Measurements from ENCODE around the gene MCF2L. TPM values are rescaled to one million over a fixed set of nuclear protein-coding genes. Genes with fewer than 3 reads are reported as not detected.

Gene MCF2L
- total RNA-seq, 4 donors from 2014 or later: 10.2 to 25.4 (median 16.9) TPM

- H3K27me3 ChIP-seq: no peaks in the 10 kb centered on the region
- H3K4me1 ChIP-seq: peaks cover 10 to 45% (median 21%) of the 10 kb centered on the region in 3 donors
- DNase-seq: no peak
- no peaks in the 10 kb centered on the region for H3K9me3 ChIP-seq
- no peak overlapping the region for H3K4me3 ChIP-seq
- intact Hi-C loops (cut with DNase I): no loop called here
- TF ChIP-seq POLR2A (IDR thresholded peaks at IDR 0.05): no peak
- no peak for TF ChIP-seq CTCF (IDR thresholded peaks at IDR 0.05)
- WGBS, 2 donors: 85% methylated on average over 7 of the region's 12 CpGs; no CpG with 5 or more reads in 1 of the 2 donors
- H3K27ac ChIP-seq: no peak overlapping the region
- no peaks in the 10 kb centered on the region for H3K36me3 ChIP-seq
These were observed 41.5 kb downstream of the MCF2L start for GRCh38 chr13:113010510-113010865.

- intact Hi-C loops (cut with DNase I): no loop called here
- Histone ChIP-seq H3K4me1 (peaks cover 10 to 61% (median 30%) of the 10 kb centered on the region in 3 donors), H3K4me3 (peak overlapping the region in 1 of 4 donors; percentile 15), H3K27ac (peak overlapping the region; percentile 40 to 73 (median 70)), H3K9me3 (no peaks in the 10 kb centered on the region), H3K27me3 (no peaks in the 10 kb centered on the region), H3K36me3 (no peaks in the 10 kb centered on the region)
- 26 to 39% methylated on average over 5 to 9 of the region's 9 CpGs for WGBS, 2 donors
- TF ChIP-seq CTCF (IDR thresholded peaks at IDR 0.05) (no peak), POLR2A (IDR thresholded peaks at IDR 0.05) (no peak)
- DNase-seq: no peak
These were observed 44.3 kb downstream of the MCF2L start for GRCh38 chr13:113013303-113013702.

GRCh38 chr13:113013878-113014751 is 45.1 kb downstream of the MCF2L start:
- intact Hi-C loops (cut with DNase I): no loop called here
- 41 to 55% methylated on average over 13 to 17 of the region's 25 CpGs for WGBS, 2 donors
- peak overlapping the region; percentile 40 to 73 (median 70) for H3K27ac ChIP-seq
- peaks cover 10 to 68% (median 32%) of the 10 kb centered on the region in 3 donors for H3K4me1 ChIP-seq
- H3K36me3 ChIP-seq: no peaks in the 10 kb centered on the region
- no peaks in the 10 kb centered on the region for H3K9me3 ChIP-seq
- H3K4me3 ChIP-seq: peak overlapping the region in 2 of 4 donors; percentile 9 to 40
- TF ChIP-seq POLR2A (IDR thresholded peaks at IDR 0.05): no peak
- no peak for TF ChIP-seq CTCF (IDR thresholded peaks at IDR 0.05)
- no peaks in the 10 kb centered on the region for H3K27me3 ChIP-seq
- no peak for DNase-seq

DNA sequence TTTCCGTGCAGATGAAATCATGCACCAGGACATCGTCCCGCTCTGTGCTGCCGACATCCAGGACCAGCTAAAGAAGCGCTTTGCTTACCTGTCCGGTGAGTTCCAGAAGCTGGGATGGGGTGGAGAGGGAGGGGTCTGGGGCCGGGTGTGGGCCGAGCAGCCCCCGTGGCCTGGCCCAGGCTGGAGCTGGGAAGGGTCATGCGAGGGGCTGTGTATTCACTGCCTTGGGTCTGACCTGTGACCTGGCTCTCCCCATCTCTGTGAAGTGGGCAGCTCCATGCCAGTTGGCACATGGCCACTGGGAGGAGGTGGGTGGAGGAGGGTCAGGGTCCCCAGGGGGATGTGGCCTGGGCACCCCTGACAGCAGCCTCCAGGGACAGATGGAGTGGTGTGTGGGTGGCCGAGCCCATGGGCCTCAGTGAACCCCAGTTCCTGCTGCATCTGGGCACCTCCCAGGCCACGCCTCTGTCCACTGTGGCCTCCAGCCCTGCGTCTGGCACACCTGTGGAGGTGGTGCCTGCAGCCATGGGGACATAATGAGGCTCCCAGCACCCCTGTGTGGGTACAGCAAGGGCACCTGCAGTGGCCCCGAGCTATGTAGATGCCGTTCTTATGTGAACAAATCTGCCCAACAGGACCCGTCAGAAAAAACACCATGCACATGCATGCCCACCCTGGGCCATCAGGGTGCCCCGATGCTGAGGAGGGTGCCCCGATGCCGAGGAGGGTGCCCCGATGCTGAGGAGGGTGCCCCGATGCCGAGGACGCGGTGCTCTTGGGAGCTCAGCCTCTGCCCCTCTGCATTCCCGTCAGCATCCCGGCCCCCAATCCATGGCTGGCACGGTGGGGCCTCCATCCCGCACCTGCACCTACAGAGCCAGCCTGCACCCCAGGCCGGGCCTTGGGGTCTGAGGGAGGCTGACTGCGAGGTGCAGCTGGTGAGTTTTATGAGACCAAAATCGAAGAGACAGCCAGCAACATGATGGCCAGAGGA is 46.0 kb downstream of the MCF2L start:
- Histone ChIP-seq H3K4me1 (peaks cover 10 to 60% (median 32%) of the 10 kb centered on the region in 3 donors), H3K27me3 (no peaks in the 10 kb centered on the region), H3K27ac (peak overlapping the region in 2 of 4 donors; percentile 67 to 73), H3K4me3 (peak overlapping the region in 2 of 4 donors; percentile 9 to 40), H3K9me3 (no peaks in the 10 kb centered on the region), H3K36me3 (no peaks in the 10 kb centered on the region)
- WGBS, 2 donors: 82 to 87% methylated on average over 4 to 15 of the region's 31 CpGs
- intact Hi-C loops (cut with DNase I): no loop called here
- DNase-seq: no peak
- TF ChIP-seq POLR2A (IDR thresholded peaks at IDR 0.05) (no peak), CTCF (IDR thresholded peaks at IDR 0.05) (no peak)
